ENCODE measurements around the gene HDDC2. TPM values are rescaled to one million over a fixed set of nuclear protein-coding genes. Genes with fewer than 3 reads are reported as not detected.

HDDC2 gene
- total and polyA plus RNA-seq, 2 experiments from 2014 or later, result 69.5 to 131 TPM

GRCh38 chr6:125253881-125254280 lies 47.9 kb downstream of the HDDC2 start:
- no peak overlapping the region for H3K27ac ChIP-seq (ENCODE audit: low read depth)
- H3K79me2 ChIP-seq (replicated peaks; ENCODE audit: insufficient read depth), result no peaks in the 10 kb centered on the region
- Mint-ChIP-seq H3K4me3 (no peak overlapping the region), H3K27ac (no peak overlapping the region), H3K9me3 (no peaks in the 10 kb centered on the region), H3K36me3 (ENCODE audit: low read depth) (no peaks in the 10 kb centered on the region), H3K27me3 (ENCODE audit: insufficient read depth, low read depth, poor library complexity) (peaks cover 2% of the 10 kb centered on the region), H3K4me1 (peaks cover 11% of the 10 kb centered on the region)
- no peak for TF ChIP-seq ZNF331 (CRISPR knock-in tag; IDR thresholded peaks at IDR 0.05; ENCODE audit: low read depth)
- TF ChIP-seq JUNB (IDR thresholded peaks at IDR 0.05; ENCODE audit: unreplicated experiment), result no peak
- TF ChIP-seq, protein P1, sequence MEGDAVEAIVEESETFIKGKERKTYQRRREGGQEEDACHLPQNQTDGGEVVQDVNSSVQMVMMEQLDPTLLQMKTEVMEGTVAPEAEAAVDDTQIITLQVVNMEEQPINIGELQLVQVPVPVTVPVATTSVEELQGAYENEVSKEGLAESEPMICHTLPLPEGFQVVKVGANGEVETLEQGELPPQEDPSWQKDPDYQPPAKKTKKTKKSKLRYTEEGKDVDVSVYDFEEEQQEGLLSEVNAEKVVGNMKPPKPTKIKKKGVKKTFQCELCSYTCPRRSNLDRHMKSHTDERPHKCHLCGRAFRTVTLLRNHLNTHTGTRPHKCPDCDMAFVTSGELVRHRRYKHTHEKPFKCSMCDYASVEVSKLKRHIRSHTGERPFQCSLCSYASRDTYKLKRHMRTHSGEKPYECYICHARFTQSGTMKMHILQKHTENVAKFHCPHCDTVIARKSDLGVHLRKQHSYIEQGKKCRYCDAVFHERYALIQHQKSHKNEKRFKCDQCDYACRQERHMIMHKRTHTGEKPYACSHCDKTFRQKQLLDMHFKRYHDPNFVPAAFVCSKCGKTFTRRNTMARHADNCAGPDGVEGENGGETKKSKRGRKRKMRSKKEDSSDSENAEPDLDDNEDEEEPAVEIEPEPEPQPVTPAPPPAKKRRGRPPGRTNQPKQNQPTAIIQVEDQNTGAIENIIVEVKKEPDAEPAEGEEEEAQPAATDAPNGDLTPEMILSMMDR (conservative IDR thresholded peaks at IDR 0.05; ENCODE audit: low read depth in 2 of 2), result no peak
- TF ChIP-seq CREB1 (CRISPR knock-in tag; IDR thresholded peaks at IDR 0.05; ENCODE audit: low read depth), result no peak
- no peak for TF ChIP-seq STAT1 (IDR thresholded peaks at IDR 0.05; ENCODE audit: unreplicated experiment)
- TF ChIP-seq, protein P2, sequence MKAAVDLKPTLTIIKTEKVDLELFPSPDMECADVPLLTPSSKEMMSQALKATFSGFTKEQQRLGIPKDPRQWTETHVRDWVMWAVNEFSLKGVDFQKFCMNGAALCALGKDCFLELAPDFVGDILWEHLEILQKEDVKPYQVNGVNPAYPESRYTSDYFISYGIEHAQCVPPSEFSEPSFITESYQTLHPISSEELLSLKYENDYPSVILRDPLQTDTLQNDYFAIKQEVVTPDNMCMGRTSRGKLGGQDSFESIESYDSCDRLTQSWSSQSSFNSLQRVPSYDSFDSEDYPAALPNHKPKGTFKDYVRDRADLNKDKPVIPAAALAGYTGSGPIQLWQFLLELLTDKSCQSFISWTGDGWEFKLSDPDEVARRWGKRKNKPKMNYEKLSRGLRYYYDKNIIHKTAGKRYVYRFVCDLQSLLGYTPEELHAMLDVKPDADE (IDR thresholded peaks at IDR 0.05), result no peak
- no peak for TF ChIP-seq ZNF462 (CRISPR knock-in tag; IDR thresholded peaks at IDR 0.05)
- TF ChIP-seq, protein P3, sequence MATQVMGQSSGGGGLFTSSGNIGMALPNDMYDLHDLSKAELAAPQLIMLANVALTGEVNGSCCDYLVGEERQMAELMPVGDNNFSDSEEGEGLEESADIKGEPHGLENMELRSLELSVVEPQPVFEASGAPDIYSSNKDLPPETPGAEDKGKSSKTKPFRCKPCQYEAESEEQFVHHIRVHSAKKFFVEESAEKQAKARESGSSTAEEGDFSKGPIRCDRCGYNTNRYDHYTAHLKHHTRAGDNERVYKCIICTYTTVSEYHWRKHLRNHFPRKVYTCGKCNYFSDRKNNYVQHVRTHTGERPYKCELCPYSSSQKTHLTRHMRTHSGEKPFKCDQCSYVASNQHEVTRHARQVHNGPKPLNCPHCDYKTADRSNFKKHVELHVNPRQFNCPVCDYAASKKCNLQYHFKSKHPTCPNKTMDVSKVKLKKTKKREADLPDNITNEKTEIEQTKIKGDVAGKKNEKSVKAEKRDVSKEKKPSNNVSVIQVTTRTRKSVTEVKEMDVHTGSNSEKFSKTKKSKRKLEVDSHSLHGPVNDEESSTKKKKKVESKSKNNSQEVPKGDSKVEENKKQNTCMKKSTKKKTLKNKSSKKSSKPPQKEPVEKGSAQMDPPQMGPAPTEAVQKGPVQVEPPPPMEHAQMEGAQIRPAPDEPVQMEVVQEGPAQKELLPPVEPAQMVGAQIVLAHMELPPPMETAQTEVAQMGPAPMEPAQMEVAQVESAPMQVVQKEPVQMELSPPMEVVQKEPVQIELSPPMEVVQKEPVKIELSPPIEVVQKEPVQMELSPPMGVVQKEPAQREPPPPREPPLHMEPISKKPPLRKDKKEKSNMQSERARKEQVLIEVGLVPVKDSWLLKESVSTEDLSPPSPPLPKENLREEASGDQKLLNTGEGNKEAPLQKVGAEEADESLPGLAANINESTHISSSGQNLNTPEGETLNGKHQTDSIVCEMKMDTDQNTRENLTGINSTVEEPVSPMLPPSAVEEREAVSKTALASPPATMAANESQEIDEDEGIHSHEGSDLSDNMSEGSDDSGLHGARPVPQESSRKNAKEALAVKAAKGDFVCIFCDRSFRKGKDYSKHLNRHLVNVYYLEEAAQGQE (IDR thresholded peaks at IDR 0.05; ENCODE audit: unreplicated experiment), result no peak
- no peaks in the 10 kb centered on the region for H3K27me3 ChIP-seq (ENCODE audit: insufficient read depth)
- DNase-seq (ENCODE audit: low spot score) (no peak), ATAC-seq (no peak)
- no peaks in the 10 kb centered on the region for H3F3A ChIP-seq (replicated peaks; ENCODE audit: low read depth)
- no peaks in the 10 kb centered on the region for H3K36me3 ChIP-seq (ENCODE audit: insufficient read depth)
- H3K4me3 ChIP-seq, result no peak overlapping the region
- peaks cover 10% of the 10 kb centered on the region for H3K4me1 ChIP-seq (ENCODE audit: insufficient read depth)
- H3K9me2 ChIP-seq (ENCODE audit: insufficient read depth), result no peaks in the 10 kb centered on the region
- no peaks in the 10 kb centered on the region for H4K20me1 ChIP-seq (replicated peaks; ENCODE audit: insufficient read depth)
- H2AFZ ChIP-seq, result no peak overlapping the region
- no peak overlapping the region for H3K4me2 ChIP-seq
